GM12878 (cell line): ENCODE data around the gene KIAA0825. TPM values are rescaled to one million over a fixed set of nuclear protein-coding genes. Genes with fewer than 3 reads are reported as not detected.

Experiments used
- ATF7 ChIP-seq: fragments of 450-650 bp; IDR thresholded peaks from 2 replicates; pipeline ENCODE4 v1.6.1; 2016; ENCODE audit warnings: low read depth, mild to moderate bottlenecking
- CUX1 ChIP-seq: IDR thresholded peaks from 2 replicates; pipeline ENCODE4 v1.6.1; 2012; ENCODE audit warnings: improper control_type of control experiment, low read depth, low read length; ENCODE audit not compliant: insufficient replicate concordance
- EED ChIP-seq: sonication (generic); IDR thresholded peaks from 2 replicates; pipeline ENCODE4 v1.6.1; 2016; ENCODE audit warnings: antibody characterized with exemption, low read depth
- GATAD2B ChIP-seq: fragments of 450-650 bp; conservative IDR thresholded peaks from 2 replicates; pipeline ENCODE4 v1.6.1; 2017; ENCODE audit warnings: low read depth, mild to moderate bottlenecking, moderate library complexity
- HDAC2 ChIP-seq: fragments of 200-600 bp; sonication (generic); IDR thresholded peaks from 2 replicates; pipeline ENCODE4 v1.6.1; 2017
- HSF1 ChIP-seq: fragments of 150-350 bp; IDR thresholded peaks from 2 replicates; pipeline ENCODE4 v1.6.1; 2014; ENCODE audit warnings: mild to moderate bottlenecking, low read depth, low read length
- KAT2A ChIP-seq: conservative IDR thresholded peaks from 2 replicates; pipeline ENCODE4 v1.6.1; 2011; ENCODE audit warnings: low read depth, low read length; ENCODE audit not compliant: control insufficient read depth
- MTA2 ChIP-seq: fragments of 450-650 bp; IDR thresholded peaks from 2 replicates; pipeline ENCODE4 v1.6.1; 2016; ENCODE audit warnings: low read depth, mild to moderate bottlenecking, moderate library complexity
- NR2C2 ChIP-seq: IDR thresholded peaks from 2 replicates; pipeline ENCODE4 v1.6.1; 2011; ENCODE audit warnings: borderline replicate concordance, low read depth; ENCODE audit not compliant: control insufficient read depth, insufficient read length
- PAX8 ChIP-seq: fragments of 450-650 bp; IDR thresholded peaks from 2 replicates; pipeline ENCODE4 v1.6.1; 2017; ENCODE audit warnings: mild to moderate bottlenecking, moderate library complexity
- SUPT20H ChIP-seq: IDR thresholded peaks from 2 replicates; pipeline ENCODE4 v1.6.1; 2011; ENCODE audit warnings: low read depth, mild to moderate bottlenecking, low read length, moderate library complexity, borderline replicate concordance; ENCODE audit not compliant: control insufficient read depth
- TARDBP ChIP-seq: IDR thresholded peaks from 2 replicates; pipeline ENCODE4 v1.6.1; 2016; ENCODE audit warnings: borderline replicate concordance
- ZBTB4 ChIP-seq: fragments of 450-650 bp; formaldehyde crosslinking; IDR thresholded peaks from 2 replicates; pipeline ENCODE4 v1.4.0; 2022; ENCODE audit warnings: mild to moderate bottlenecking, moderate library complexity
- ZBTB40 ChIP-seq: fragments of 450-650 bp; IDR thresholded peaks from 2 replicates; pipeline ENCODE4 v1.6.1; 2016; ENCODE audit warnings: mild to moderate bottlenecking, moderate library complexity, borderline replicate concordance
- ZNF207 ChIP-seq: fragments of 450-650 bp; IDR thresholded peaks from 2 replicates; pipeline ENCODE4 v1.6.1; 2014; ENCODE audit warnings: antibody characterized with exemption, mild to moderate bottlenecking, borderline replicate concordance
- polyA plus RNA-seq, 11 experiments: library from polyadenylated mRNA; depleted of rRNA in 4 of 11; unstranded in 6 of 11; stranded (reverse) in 5 of 11; fragments of >200 nt; fragmentation: Nextera tagmentation in 4 of 11; fragmentation: Illumina TruSeq in 1 of 11; extraction: Ambion mirVana in 4 of 11; extraction: Trizol in 1 of 11; gene quantifications; 1 replicate in 1 of 11; 2 replicates in 10 of 11; pipeline versions ENCODE4 v1.2.1 to v1.2.3, GENCODE V29; 2011 to 2016; ENCODE audit warnings: inconsistent platforms in 2 of 11, missing spikeins in 2 of 11, low read depth in 1 of 11
- total RNA-seq, 4 experiments: library from RNA; depleted of rRNA in 3 of 4; stranded (reverse); fragments of >200 nt in 3 of 4; fragmentation: Illumina TruSeq in 1 of 4; extraction: Trizol in 1 of 4; gene quantifications; 2 replicates each; pipeline versions ENCODE4 v1.2.1 to v1.2.3, GENCODE V29; 2013 to 2021

KIAA0825 gene
- total and polyA plus RNA-seq, 10 of the 15 experiments (the other 5 are each of a cell fraction or from before 2014, with no cell fraction given): 0.55 to 1.9 (median 1.5) TPM

- TF ChIP-seq SUPT20H (no peak), ZBTB40 (peak; percentile 75), GATAD2B (peak; percentile 94), KAT2A (no peak), CUX1 (no peak), NR2C2 (no peak), ZBTB4 (CRISPR knock-in tag) (no peak), HSF1 (no peak), HDAC2 (no peak), ZNF207 (no peak), TARDBP (no peak), PAX8 (no peak), EED (peak; percentile 38; the same call in 1 of the 2 replicates), MTA2 (peak; percentile 28; the same call in 1 of the 2 replicates), ATF7 (peak; percentile 87)
Observed at GRCh38 chr5:94111209-94112004, 507.0 kb downstream of the KIAA0825 start (continued).
